H1 (cell line): ENCODE results near the gene SERGEF. TPM values are rescaled to one million over a fixed set of nuclear protein-coding genes. Genes with fewer than 3 reads are reported as not detected.

ENCODE experiments used
- CTCF ChIA-PET: fragments of 300-600 bp; sonication (Branson Sonifier 250); formaldehyde crosslinking; loops from one replicate; lab custom pipeline; 2021; ENCODE audit not compliant: partially characterized antibody; lab: Charles Lee
- POLR2A ChIA-PET: fragments of 300-600 bp; sonication (Branson Sonifier 250); formaldehyde crosslinking; loops from one replicate; lab custom pipeline; 2021; ENCODE audit warnings: inconsistent platforms; ENCODE audit not compliant: partially characterized antibody; lab: Charles Lee
- DNase-seq, 2 experiments: peaks; one replicate each; pipeline versions ENCODE4 v3.0.0 to v3.0.0-alpha.2; 2010 to 2022; ENCODE audit warnings: low spot score in 2 of 2, low read depth in 1 of 2, mixed read lengths in 1 of 2
- FAIRE-seq: peaks from 2 replicates; lab custom pipeline; 2011; peaks lifted over from hg19 to GRCh38; lab: Jason Lieb, UNC
- H2AFZ ChIP-seq: 2 replicates; pipeline ENCODE4 v1.8.1; 2012; ENCODE audit warnings: low read length, inconsistent platforms
- H2AK5ac ChIP-seq: 2 replicates; pipeline ENCODE4 v1.6.1; 2013; ENCODE audit warnings: low read depth, low read length
- H2BK120ac ChIP-seq: replicated peaks from 2 replicates; pipeline ENCODE3; 2013; ENCODE audit warnings: low read depth, low read length, inconsistent platforms
- H2BK12ac ChIP-seq: 2 replicates; pipeline ENCODE4 v1.6.1; 2013; ENCODE audit warnings: low read depth, low read length
- H2BK15ac ChIP-seq: 2 replicates; pipeline ENCODE4 v1.6.1; 2013; ENCODE audit warnings: low read length
- H2BK20ac ChIP-seq: 2 replicates; pipeline ENCODE4 v1.6.1; 2013; ENCODE audit warnings: low read length
- H2BK5ac ChIP-seq: 2 replicates; pipeline ENCODE4 v1.6.1; 2013; ENCODE audit warnings: low read depth, low read length
- H3K14ac ChIP-seq: 2 replicates; pipeline ENCODE4 v1.6.1; 2013; ENCODE audit warnings: inconsistent platforms; ENCODE audit not compliant: insufficient read length
- H3K18ac ChIP-seq: 2 replicates; pipeline ENCODE4 v1.6.1; 2013; ENCODE audit warnings: low read length; ENCODE audit errors: extremely low read depth
- H3K23ac ChIP-seq: 2 replicates; pipeline ENCODE4 v1.6.1; 2013; ENCODE audit warnings: inconsistent platforms; ENCODE audit not compliant: insufficient read length
- H3K23me2 ChIP-seq: 2 replicates; pipeline ENCODE4 v1.6.1; 2013; ENCODE audit warnings: low read depth, low read length
- H3K27ac ChIP-seq: 2 replicates; pipeline ENCODE4 v1.6.1; 2011; ENCODE audit warnings: low read depth, low read length, inconsistent platforms
- H3K27me3 ChIP-seq, 4 experiments: replicated peaks in 1 of 4; 1 replicate in 1 of 4; 2 replicates in 3 of 4; pipeline versions ENCODE4 v1.6.1 to v1.8.1; 2011 to 2013; ENCODE audit warnings: low read length in 3 of 4, mild to moderate bottlenecking in 3 of 4, inconsistent platforms in 2 of 4, mixed read lengths in 2 of 4, moderate library complexity in 1 of 4; ENCODE audit not compliant: control insufficient read depth in 3 of 4, insufficient read depth in 3 of 4; ENCODE audit errors: extremely low read depth in 1 of 4
- H3K36me3 ChIP-seq, 4 experiments: 2 replicates each; pipeline versions ENCODE4 v1.6.1 to v1.8.1; 2011 to 2013; ENCODE audit warnings: mild to moderate bottlenecking in 4 of 4, low read length in 3 of 4, moderate library complexity in 2 of 4, control low read depth in 1 of 4, inconsistent platforms in 1 of 4; ENCODE audit not compliant: insufficient read depth in 4 of 4, control insufficient read depth in 2 of 4
- H3K4ac ChIP-seq: replicated peaks from 2 replicates; pipeline ENCODE3; 2013; ENCODE audit warnings: low read length, low read depth, mixed read lengths, inconsistent platforms; ENCODE audit not compliant: insufficient read length
- H3K4me1 ChIP-seq, 4 experiments: replicated peaks in 1 of 4; 1 replicate in 1 of 4; 2 replicates in 3 of 4; pipeline versions ENCODE4 v1.6.1 to v1.8.1; 2011 to 2013; ENCODE audit warnings: low read length in 3 of 4, inconsistent platforms in 2 of 4, mixed read lengths in 1 of 4; ENCODE audit not compliant: insufficient read depth in 4 of 4, control insufficient read depth in 3 of 4
- H3K4me2 ChIP-seq, 2 experiments: 2 replicates each; pipeline versions ENCODE4 v1.6.1 to v1.8.1; 2011 to 2013; ENCODE audit warnings: low read depth in 2 of 2, low read length in 2 of 2, control low read depth in 1 of 2, inconsistent platforms in 1 of 2, mild to moderate bottlenecking in 1 of 2; ENCODE audit not compliant: insufficient read depth in 1 of 2
- H3K4me3 ChIP-seq, 4 experiments: fragments of 200-600, 300-600 bp in 1 of 4; sonication (generic), shearing (Covaris generic), sonication (Bioruptor Twin) in 1 of 4; 2 replicates each; pipeline versions ENCODE4 v1.5.1 to v1.8.1; 2011 to 2016; ENCODE audit warnings: low read length in 4 of 4, low read depth in 3 of 4, control low read depth in 2 of 4, inconsistent platforms in 2 of 4, mild to moderate bottlenecking in 2 of 4, mixed read lengths in 1 of 4, moderate library complexity in 1 of 4; ENCODE audit not compliant: insufficient read depth in 2 of 4; ENCODE audit errors: extremely low read depth in 1 of 4
- H3K56ac ChIP-seq: replicated peaks from 2 replicates; pipeline ENCODE3; 2013; ENCODE audit warnings: low read depth, mild to moderate bottlenecking, mixed read lengths, low read length, inconsistent platforms; ENCODE audit not compliant: insufficient read length
- H3K79me1 ChIP-seq: 2 replicates; pipeline ENCODE4 v1.6.1; 2013; ENCODE audit warnings: low read depth, low read length, control low read depth
- H3K79me2 ChIP-seq, 2 experiments: 2 replicates each; pipeline versions ENCODE4 v1.6.1 to v1.8.1; 2012 to 2013; ENCODE audit warnings: low read length in 2 of 2, mild to moderate bottlenecking in 2 of 2, inconsistent platforms in 1 of 2; ENCODE audit not compliant: insufficient read depth in 2 of 2, control insufficient read depth in 1 of 2
- H3K9ac ChIP-seq, 4 experiments: replicated peaks in 1 of 4; 1 replicate in 1 of 4; 2 replicates in 3 of 4; pipeline versions ENCODE4 v1.6.1 to v1.8.1; 2011 to 2013; ENCODE audit warnings: low read depth in 3 of 4, low read length in 3 of 4, control low read depth in 2 of 4, mild to moderate bottlenecking in 2 of 4, moderate library complexity in 2 of 4, inconsistent platforms in 1 of 4; ENCODE audit errors: extremely low read depth in 1 of 4
- H3K9me3 ChIP-seq, 2 experiments: 2 replicates each; pipeline versions ENCODE4 v1.6.1 to v1.8.1; 2012 to 2013; ENCODE audit warnings: mild to moderate bottlenecking in 2 of 2, moderate library complexity in 2 of 2, control low read depth in 1 of 2, inconsistent platforms in 1 of 2, low read depth in 1 of 2, low read length in 1 of 2, mixed read lengths in 1 of 2; ENCODE audit not compliant: insufficient read depth in 2 of 2
- H4K20me1 ChIP-seq, 2 experiments: replicated peaks in 1 of 2; 2 replicates each; pipeline versions ENCODE3 to v1.8.1; 2011 to 2013; ENCODE audit warnings: inconsistent platforms in 2 of 2, low read length in 2 of 2, mild to moderate bottlenecking in 1 of 2; ENCODE audit not compliant: insufficient read depth in 2 of 2, control insufficient read depth in 1 of 2
- H4K5ac ChIP-seq: 2 replicates; pipeline ENCODE4 v1.6.1; 2013; ENCODE audit warnings: low read length, low read depth, mixed read lengths, inconsistent platforms; ENCODE audit not compliant: insufficient read length
- H4K8ac ChIP-seq: 2 replicates; pipeline ENCODE4 v1.8.0; 2013; ENCODE audit warnings: mild to moderate bottlenecking, moderate library complexity, low read length, inconsistent platforms; ENCODE audit not compliant: insufficient read depth; ENCODE audit errors: extremely low read depth
- H4K91ac ChIP-seq: replicated peaks from 2 replicates; pipeline ENCODE3; 2013; ENCODE audit warnings: low read length, mixed read lengths, inconsistent platforms; ENCODE audit not compliant: insufficient read length
- CHD1 ChIP-seq: IDR thresholded peaks from 2 replicates; pipeline ENCODE4 v1.6.1; 2012; ENCODE audit warnings: low read depth, low read length, improper control_type of control experiment
- CHD2 ChIP-seq: IDR thresholded peaks from 2 replicates; pipeline ENCODE4 v1.6.1; 2012; ENCODE audit warnings: low read length, improper control_type of control experiment
- CREB1 ChIP-seq: IDR thresholded peaks from 2 replicates; pipeline ENCODE4 v1.6.1; 2012; ENCODE audit warnings: inconsistent platforms
- E2F6 ChIP-seq: IDR thresholded peaks from 2 replicates; pipeline ENCODE4 v1.6.1; 2012; ENCODE audit warnings: inconsistent platforms
- EP300 ChIP-seq, 2 experiments: IDR thresholded peaks; 1 replicate in 1 of 2; 2 replicates in 1 of 2; pipeline ENCODE4 v1.6.1; 2011 to 2012; ENCODE audit warnings: low read depth in 2 of 2, low read length in 2 of 2, mild to moderate bottlenecking in 2 of 2, borderline replicate concordance in 1 of 2, inconsistent platforms in 1 of 2, moderate library complexity in 1 of 2
- JUND ChIP-seq: IDR thresholded peaks from 2 replicates; pipeline ENCODE4 v1.6.1; 2011; ENCODE audit warnings: mild to moderate bottlenecking, improper control_type of control experiment, low read length
- KDM1A ChIP-seq: fragments of 200-600, 300-600 bp; sonication (generic); IDR thresholded peaks from 2 replicates; pipeline ENCODE4 v1.7.1; 2016; ENCODE audit warnings: mild to moderate bottlenecking, low read length, borderline replicate concordance
- KDM5A ChIP-seq: fragments of 200-600 bp; IDR thresholded peaks from 2 replicates; pipeline ENCODE4 v1.7.1; 2012; ENCODE audit warnings: mild to moderate bottlenecking, low read length, inconsistent platforms, mixed read lengths
- SIN3A ChIP-seq, 2 experiments: IDR thresholded peaks in 1 of 2; conservative IDR thresholded peaks in 1 of 2; 2 replicates each; pipeline ENCODE4 v1.6.1; 2011 to 2012; ENCODE audit warnings: low read length in 2 of 2, improper control_type of control experiment in 1 of 2, low read depth in 1 of 2, mild to moderate bottlenecking in 1 of 2
- SP1 ChIP-seq: IDR thresholded peaks from 2 replicates; pipeline ENCODE4 v1.6.1; 2011; ENCODE audit warnings: low read depth, low read length
- SP2 ChIP-seq: IDR thresholded peaks from 2 replicates; pipeline ENCODE4 v1.6.1; 2012; ENCODE audit warnings: mild to moderate bottlenecking, low read length, inconsistent platforms
- SUZ12 ChIP-seq: fragments of 200-600 bp; sonication (generic); IDR thresholded peaks from 2 replicates; pipeline ENCODE4 v1.6.1; 2012; ENCODE audit warnings: mild to moderate bottlenecking, inconsistent platforms, low read length, moderate library complexity, mixed read lengths
- TAF1 ChIP-seq: IDR thresholded peaks from 2 replicates; pipeline ENCODE4 v1.6.1; 2011; ENCODE audit warnings: mild to moderate bottlenecking, low read depth, low read length
- WGBS, 2 experiments: shearing (Covaris generic) in 1 of 2; methylation state at CpG; one replicate each; pipeline versions ENCODE4 v1.1.6 to v1.1.7; 2013 to 2015; ENCODE audit warnings: low lambda C conversion rate in 2 of 2, mixed read lengths in 2 of 2, inconsistent platforms in 1 of 2, low coverage in 1 of 2, missing lambda C conversion rate in 1 of 2; ENCODE audit not compliant: insufficient replicate concordance in 2 of 2, insufficient coverage in 1 of 2, insufficient read length in 1 of 2; ENCODE audit errors: extremely low coverage in 1 of 2, missing lambda C conversion rate in 1 of 2; 5-methylcytosine and 5-hydroxymethylcytosine counted together
- polyA plus RNA-seq, 7 experiments: library from polyadenylated mRNA; depleted of rRNA in 3 of 7; stranded (reverse) in 5 of 7; unstranded in 2 of 7; fragments of >200 nt in 5 of 7; fragments of 200-250 nt in 2 of 7; gene quantifications; 1 replicate in 5 of 7; 2 replicates in 1 of 7; 4 replicates in 1 of 7; pipeline versions ENCODE4 v1.2.1 to v1.2.3, GENCODE V29; 2011 to 2013; ENCODE audit warnings: missing spikeins in 2 of 7, mixed read lengths in 2 of 7
- total RNA-seq: library from RNA; stranded (reverse); fragmentation: NEBNext Ultra II Directional; extraction: Animal tissue kit (Norgen Biotek cat#: 25700); gene quantifications from 2 replicates; pipeline ENCODE4 v1.2.1, GENCODE V29; 2021

Gene SERGEF
- total and polyA plus RNA-seq, 2 of the 8 experiments (the other 6 are each of a cell fraction or from before 2014, with no cell fraction given) = 16.6 to 28.8 TPM

- no peaks in the 10 kb centered on the region for H3K9me3 ChIP-seq
- H3K4me3 ChIP-seq = no peak overlapping the region
- H2AK5ac ChIP-seq = no peak overlapping the region
- TF ChIP-seq SP2 (no peak), KDM1A (no peak), KDM5A (no peak), SUZ12 (no peak), E2F6 (no peak), CREB1 (no peak), CHD2 (no peak), SIN3A (conservative IDR thresholded peaks at IDR 0.05 in 1 of 2, IDR thresholded peaks at IDR 0.05 in 1 of 2; ENCODE audit: low read depth in 1 of 2, low read length in 2 of 2) (no peak), CHD1 (no peak), SP1 (no peak), TAF1 (no peak), EP300 (IDR thresholded peaks at IDR 0.05; ENCODE audit: borderline replicate concordance in 1 of 2, low read depth in 2 of 2, low read length in 2 of 2) (no peak), JUND (no peak)
- no peaks in the 10 kb centered on the region for H3K27me3 ChIP-seq
- H3K56ac ChIP-seq = no peak overlapping the region
- H3K18ac ChIP-seq = no peak overlapping the region
- no peak overlapping the region for H2BK5ac ChIP-seq
- no peak overlapping the region for H2AFZ ChIP-seq
- H2BK15ac ChIP-seq = no peak overlapping the region
- WGBS, 2 experiments = 75% methylated on average over 1 of the region's 1 CpG; no CpG with 5 or more reads in 1 of the 2 experiments
- no peak overlapping the region for H3K4ac ChIP-seq
- FAIRE-seq (no peak), DNase-seq (no peak)
- no peak overlapping the region for H3K9ac ChIP-seq
- no peak overlapping the region for H4K91ac ChIP-seq
- no peaks in the 10 kb centered on the region for H3K23me2 ChIP-seq
- H2BK120ac ChIP-seq = no peak overlapping the region
- H3K23ac ChIP-seq = no peak overlapping the region
- no peak overlapping the region for H2BK12ac ChIP-seq
- H3K79me2 ChIP-seq = no peaks in the 10 kb centered on the region
- H3K4me2 ChIP-seq = no peak overlapping the region
- no peaks in the 10 kb centered on the region for H4K20me1 ChIP-seq
- H3K36me3 ChIP-seq = no peaks in the 10 kb centered on the region
- no peak overlapping the region for H3K14ac ChIP-seq
- CTCF ChIA-PET = no interaction called here
- H2BK20ac ChIP-seq = no peak overlapping the region
- POLR2A ChIA-PET = no interaction called here
- no peak overlapping the region for H3K27ac ChIP-seq
- no peak overlapping the region for H4K8ac ChIP-seq
- peaks cover 0 to 3% (median under 1%) of the 10 kb centered on the region in 4 experiments; a peak in 1 of 7 replicates for H3K4me1 ChIP-seq
- H3K79me1 ChIP-seq = no peaks in the 10 kb centered on the region
- no peak overlapping the region for H4K5ac ChIP-seq
These were observed 76.1 kb downstream of the SERGEF start for GRCh38 chr11:17936790-17937189.
